ENCODE results near the gene FAM131C. TPM values are rescaled to one million over a fixed set of nuclear protein-coding genes. Genes with fewer than 3 reads are reported as not detected.
"Not testable (repeated sequence)": the region's sequence is repeated elsewhere in the genome, so short reads cannot be mapped to it uniquely, and the experiment has no call there.

FAM131C gene
- total RNA-seq, 2 experiments from 2014 or later = 0.67 to 1.1 TPM

GRCh38 chr1:16070640-16071355, 2.7 kb downstream of the FAM131C start:
- no peaks in the 10 kb centered on the region for H3K9me3 Mint-ChIP-seq
- no peak overlapping the region for H3K27ac Mint-ChIP-seq
- no peak overlapping the region for H3K4me3 Mint-ChIP-seq
- peaks cover 28% of the 10 kb centered on the region for H3K27me3 Mint-ChIP-seq
- ChIA-PET CTCF (interaction anchor here (0.6 to 2.6 kb wide), 4 partner anchors 8 to 382 kb away, joined by 3 to 10 read pairs (median 5); no protein-coding TSS in a partner anchor), POLR2A (no interaction called here)
- H3K36me3 Mint-ChIP-seq (ENCODE audit: low read depth) = no peaks in the 10 kb centered on the region
- H3K4me1 Mint-ChIP-seq = peaks cover 35% of the 10 kb centered on the region
- DNase-seq = no peak

- Mint-ChIP-seq H3K4me1 (peaks cover 48% of the 10 kb centered on the region), H3K36me3 (ENCODE audit: low read depth) (no peaks in the 10 kb centered on the region), H3K27ac (no peak overlapping the region), H3K4me3 (no peak overlapping the region), H3K9me3 (no peaks in the 10 kb centered on the region), H3K27me3 (peaks cover 21% of the 10 kb centered on the region)
- ChIA-PET CTCF (interaction anchor here (1.1 to 2.6 kb wide), 6 partner anchors 10 to 276 kb away, joined by 3 to 10 read pairs (median 3); partner anchors contain the start of gene CPLANE2), POLR2A (no interaction called here)
- DNase-seq = no peak
Measured at GRCh38 chr1:16068356-16069270, 4.8 kb downstream of the FAM131C start.

- ChIA-PET POLR2A (no interaction called here), CTCF (interaction anchor here (1.0 to 1.3 kb wide), 3 partner anchors 11 to 276 kb away, joined by 3 to 6 read pairs (median 3); no protein-coding TSS in a partner anchor)
- peaks cover 53% of the 10 kb centered on the region for H3K4me1 Mint-ChIP-seq
- no peak overlapping the region for H3K27ac Mint-ChIP-seq
- H3K9me3 Mint-ChIP-seq = no peaks in the 10 kb centered on the region
- no peak for DNase-seq
- no peaks in the 10 kb centered on the region for H3K36me3 Mint-ChIP-seq (ENCODE audit: low read depth)
- H3K27me3 Mint-ChIP-seq = peaks cover 21% of the 10 kb centered on the region
- no peak overlapping the region for H3K4me3 Mint-ChIP-seq
Measured at GRCh38 chr1:16067933-16068332, 5.5 kb downstream of the FAM131C start.

GRCh38 chr1:16067127-16067768, 6.2 kb downstream of the FAM131C start:
- peaks cover 14% of the 10 kb centered on the region for H3K27me3 Mint-ChIP-seq
- DNase-seq = no peak
- no peak overlapping the region for H3K27ac Mint-ChIP-seq
- H3K4me3 Mint-ChIP-seq = no peak overlapping the region
- ChIA-PET POLR2A (no interaction called here), CTCF (interaction anchor here (0.6 to 1.3 kb wide), 5 partner anchors 11 to 123 kb away, joined by 3 to 9 read pairs (median 3); no protein-coding TSS in a partner anchor)
- H3K36me3 Mint-ChIP-seq (ENCODE audit: low read depth) = no peaks in the 10 kb centered on the region
- peaks cover 53% of the 10 kb centered on the region for H3K4me1 Mint-ChIP-seq
- no peaks in the 10 kb centered on the region for H3K9me3 Mint-ChIP-seq

DNA sequence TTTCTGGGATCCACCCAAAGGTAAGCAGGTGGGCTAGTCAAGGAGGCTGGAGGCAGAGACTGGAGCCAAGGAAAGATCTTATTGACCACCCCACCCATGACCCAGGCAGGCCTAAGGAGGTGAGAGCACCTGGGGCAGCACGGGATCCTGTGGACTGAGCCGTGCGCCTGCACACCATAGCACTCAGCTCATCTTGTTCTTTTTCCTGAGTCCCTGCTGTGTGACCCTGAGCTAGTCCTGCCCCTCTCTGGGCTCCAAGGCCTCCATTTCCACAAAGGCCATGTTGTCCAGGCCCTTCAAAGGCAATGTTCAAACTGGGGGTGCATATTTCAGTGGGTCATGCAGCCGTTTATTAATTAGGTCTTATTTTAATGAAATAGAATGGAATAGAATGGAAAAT, 7.2 kb downstream of the FAM131C start:
- Mint-ChIP-seq H3K9me3 (no peaks in the 10 kb centered on the region), H3K36me3 (ENCODE audit: low read depth) (no peaks in the 10 kb centered on the region), H3K27me3 (peaks cover 6% of the 10 kb centered on the region), H3K4me1 (peaks cover 52% of the 10 kb centered on the region), H3K27ac (no peak overlapping the region), H3K4me3 (no peak overlapping the region)
- no peak for DNase-seq
- CTCF ChIA-PET = interaction anchor here (1.0 to 1.2 kb wide), 2 partner anchors 13 to 112 kb away, joined by 3 to 9 read pairs; no protein-coding TSS in a partner anchor
- POLR2A ChIA-PET = no interaction called here

- DNase-seq = no peak
- POLR2A ChIA-PET = no interaction called here
- no peak overlapping the region for H3K4me3 Mint-ChIP-seq
- H3K27ac Mint-ChIP-seq = no peak overlapping the region
- peaks cover 8% of the 10 kb centered on the region for H3K27me3 Mint-ChIP-seq
- CTCF ChIA-PET = interaction anchor here (0.6 to 2.1 kb wide), 4 partner anchors 13 to 226 kb away, joined by 3 to 8 read pairs (median 4); no protein-coding TSS in a partner anchor
- no peaks in the 10 kb centered on the region for H3K36me3 Mint-ChIP-seq (ENCODE audit: low read depth)
- H3K9me3 Mint-ChIP-seq = no peaks in the 10 kb centered on the region
- H3K4me1 Mint-ChIP-seq = peaks cover 43% of the 10 kb centered on the region
Measured at GRCh38 chr1:16065269-16065576, 8.2 kb downstream of the FAM131C start.

DNA sequence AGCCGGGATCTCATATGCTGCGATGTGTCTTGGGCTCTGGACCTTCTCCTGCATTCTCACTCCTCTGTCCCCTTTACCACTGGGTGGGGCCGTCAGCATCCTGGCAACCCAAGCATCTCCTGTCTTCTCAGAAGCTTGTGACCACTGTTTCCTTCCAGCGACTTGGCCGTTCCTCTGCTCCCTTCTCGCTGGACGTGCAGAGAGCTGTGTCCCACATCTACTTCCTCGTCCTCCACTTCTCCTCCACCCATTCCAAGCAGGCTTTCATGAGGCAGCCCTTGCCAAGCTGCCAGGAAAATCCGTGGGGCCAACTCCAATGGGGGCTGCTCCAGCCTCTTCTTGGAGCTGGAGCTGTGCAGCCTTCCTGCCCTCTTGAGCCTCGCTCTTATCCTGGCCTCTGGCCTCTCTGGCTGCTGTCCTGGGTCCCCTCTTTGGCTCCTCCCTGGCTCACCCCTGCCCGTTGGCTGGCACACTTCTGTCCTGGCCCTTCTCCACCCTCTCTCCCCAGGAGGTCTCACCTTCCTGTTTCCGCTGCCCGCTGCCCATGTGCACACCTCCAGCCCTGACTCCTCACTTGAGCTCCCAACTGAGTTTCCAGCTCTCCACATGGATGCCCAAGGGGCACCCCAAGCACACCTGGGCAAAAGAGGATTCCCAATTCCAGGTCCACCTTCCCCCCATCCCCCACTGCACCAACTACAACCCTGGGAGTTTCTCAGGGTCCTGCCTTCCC, 8.7 kb downstream of the FAM131C start:
- no peak for DNase-seq
- H3K4me3 Mint-ChIP-seq = peak overlapping the region; percentile 19
- CTCF ChIA-PET = interaction anchor here (0.6 to 2.1 kb wide), 6 partner anchors 14 to 226 kb away, joined by 3 to 8 read pairs (median 3); no protein-coding TSS in a partner anchor
- H3K27ac Mint-ChIP-seq = no peak overlapping the region
- no peaks in the 10 kb centered on the region for H3K9me3 Mint-ChIP-seq
- H3K36me3 Mint-ChIP-seq (ENCODE audit: low read depth) = no peaks in the 10 kb centered on the region
- H3K27me3 Mint-ChIP-seq = peaks cover 8% of the 10 kb centered on the region
- peaks cover 38% of the 10 kb centered on the region for H3K4me1 Mint-ChIP-seq
- POLR2A ChIA-PET = no interaction called here

GRCh38 chr1:16063921-16064320, 9.5 kb downstream of the FAM131C start:
- H3K4me3 Mint-ChIP-seq = peak overlapping the region; percentile 19
- no peaks in the 10 kb centered on the region for H3K9me3 Mint-ChIP-seq
- ChIA-PET CTCF (interaction anchor here (1.0 to 2.1 kb wide), 5 partner anchors 15 to 84 kb away, joined by 3 to 8 read pairs (median 3); no protein-coding TSS in a partner anchor), POLR2A (no interaction called here)
- no peaks in the 10 kb centered on the region for H3K36me3 Mint-ChIP-seq (ENCODE audit: low read depth)
- H3K4me1 Mint-ChIP-seq = peaks cover 37% of the 10 kb centered on the region
- H3K27me3 Mint-ChIP-seq = peaks cover 8% of the 10 kb centered on the region
- DNase-seq = no peak
- H3K27ac Mint-ChIP-seq = peak overlapping the region; percentile 37

GRCh38 chr1:16063226-16063829, 10.1 kb downstream of the FAM131C start:
- Mint-ChIP-seq H3K36me3 (ENCODE audit: low read depth) (no peaks in the 10 kb centered on the region), H3K4me3 (no peak overlapping the region), H3K27ac (peak overlapping the region; percentile 37), H3K9me3 (no peaks in the 10 kb centered on the region), H3K27me3 (peaks cover 5% of the 10 kb centered on the region), H3K4me1 (peaks cover 32% of the 10 kb centered on the region)
- CTCF ChIA-PET = interaction anchor here (1.2 to 2.1 kb wide), 2 partner anchors 15 to 85 kb away, joined by 3 to 8 read pairs; no protein-coding TSS in a partner anchor
- DNase-seq = no peak
- POLR2A ChIA-PET = no interaction called here

- POLR2A ChIA-PET; CTCF ChIA-PET; H3K27me3 Mint-ChIP-seq; H3K36me3 Mint-ChIP-seq (ENCODE audit: low read depth); H3K9me3 Mint-ChIP-seq; H3K4me3 Mint-ChIP-seq; DNase-seq; H3K27ac Mint-ChIP-seq: not testable (repeated sequence)
- peaks cover 30% of the 10 kb centered on the region for H3K4me1 Mint-ChIP-seq
Measured at GRCh38 chr1:16062687-16063075, 10.8 kb downstream of the FAM131C start.

GRCh38 chr1:16061989-16062686, 11.3 kb downstream of the FAM131C start:
- H3K27ac Mint-ChIP-seq; DNase-seq; H3K9me3 Mint-ChIP-seq; H3K4me3 Mint-ChIP-seq; H3K36me3 Mint-ChIP-seq (ENCODE audit: low read depth); H3K27me3 Mint-ChIP-seq; POLR2A ChIA-PET: not testable (repeated sequence)
- peaks cover 26% of the 10 kb centered on the region for H3K4me1 Mint-ChIP-seq
- CTCF ChIA-PET = interaction anchor here (0.9 kb wide), 1 partner anchor 8 kb away, joined by 3 read pairs; no protein-coding TSS in a partner anchor
